Mesenchymal stem cell (in vitro differentiated cells and primary cell): ENCODE measurements around the gene CA9.

ENCODE experiments used
- DNase-seq: peaks from one replicate; pipeline ENCODE4 v3.0.0-alpha.2; 2013
- H2AFZ ChIP-seq: one replicate; pipeline ENCODE4 v1.6.1; 2013; ENCODE audit warnings: low read depth, mild to moderate bottlenecking, control low read depth, inconsistent platforms, low read length, moderate library complexity
- H2AK5ac ChIP-seq: 2 replicates; pipeline ENCODE4 v1.6.1; 2013; ENCODE audit warnings: low read length, moderate library complexity, mild to moderate bottlenecking, inconsistent platforms; ENCODE audit not compliant: severe bottlenecking
- H2BK120ac ChIP-seq: one replicate; pipeline ENCODE4 v1.6.1; 2013; ENCODE audit warnings: low read depth, mild to moderate bottlenecking, inconsistent platforms, low read length, moderate library complexity
- H2BK12ac ChIP-seq, 2 experiments: one replicate each; pipeline ENCODE4 v1.6.1; 2013; ENCODE audit warnings: inconsistent platforms in 2 of 2, low read length in 2 of 2, mild to moderate bottlenecking in 2 of 2, moderate library complexity in 2 of 2, control low read depth in 1 of 2
- H2BK15ac ChIP-seq: one replicate; pipeline ENCODE4 v1.6.1; 2013; ENCODE audit warnings: mild to moderate bottlenecking, low read depth, inconsistent platforms; ENCODE audit not compliant: poor library complexity, severe bottlenecking
- H2BK5ac ChIP-seq: 2 replicates; pipeline ENCODE4 v1.6.1; 2013; ENCODE audit warnings: low read depth, mild to moderate bottlenecking, low read length, control low read depth, inconsistent platforms; ENCODE audit not compliant: poor library complexity, severe bottlenecking
- H3K14ac ChIP-seq, 2 experiments: one replicate each; pipeline ENCODE4 v1.6.1; 2013; ENCODE audit warnings: inconsistent platforms in 2 of 2, low read length in 2 of 2, control low read depth in 1 of 2, mild to moderate bottlenecking in 1 of 2, moderate library complexity in 1 of 2
- H3K18ac ChIP-seq, 2 experiments: one replicate each; pipeline ENCODE4 v1.6.1; 2013; ENCODE audit warnings: inconsistent platforms in 2 of 2, low read length in 2 of 2, control low read depth in 1 of 2, low read depth in 1 of 2, mild to moderate bottlenecking in 1 of 2
- H3K23ac ChIP-seq, 2 experiments: one replicate each; pipeline ENCODE4 v1.6.1; 2013; ENCODE audit warnings: inconsistent platforms in 2 of 2, low read length in 2 of 2, mild to moderate bottlenecking in 2 of 2, moderate library complexity in 2 of 2, control low read depth in 1 of 2
- H3K27ac ChIP-seq: 2 replicates; pipeline ENCODE4 v1.5.1; 2013; ENCODE audit warnings: mild to moderate bottlenecking, moderate library complexity, low read length, control low read depth, inconsistent platforms; ENCODE audit not compliant: poor library complexity, severe bottlenecking
- H3K27me3 ChIP-seq, 2 experiments: 2 replicates each; pipeline versions ENCODE4 v1.6.1 to v1.7.0; 2013; ENCODE audit warnings: low read length in 2 of 2, mild to moderate bottlenecking in 2 of 2, moderate library complexity in 2 of 2, control low read depth in 1 of 2, inconsistent platforms in 1 of 2; ENCODE audit not compliant: control insufficient read depth in 1 of 2, insufficient read depth in 1 of 2
- H3K36me3 ChIP-seq, 2 experiments: 2 replicates each; pipeline versions ENCODE4 v1.6.1 to v1.7.0; 2013; ENCODE audit warnings: low read length in 2 of 2, control low read depth in 1 of 2, inconsistent platforms in 1 of 2, low read depth in 1 of 2, mild to moderate bottlenecking in 1 of 2; ENCODE audit not compliant: insufficient read depth in 2 of 2, control insufficient read depth in 1 of 2
- H3K4ac ChIP-seq, 2 experiments: one replicate each; pipeline ENCODE4 v1.6.1; 2013; ENCODE audit warnings: inconsistent platforms in 2 of 2, low read length in 2 of 2, mild to moderate bottlenecking in 2 of 2, moderate library complexity in 2 of 2, control low read depth in 1 of 2, low read depth in 1 of 2
- H3K4me1 ChIP-seq: 2 replicates; pipeline ENCODE4 v1.6.1; 2013; ENCODE audit warnings: low read depth, low read length, control low read depth; ENCODE audit not compliant: control insufficient read depth, insufficient read depth
- H3K4me2 ChIP-seq: 2 replicates; pipeline ENCODE4 v1.6.1; 2013; ENCODE audit warnings: low read length, mild to moderate bottlenecking, inconsistent platforms; ENCODE audit not compliant: poor library complexity, severe bottlenecking
- H3K4me3 ChIP-seq, 2 experiments: 2 replicates each; pipeline versions ENCODE4 v1.5.1 to v1.7.0; 2013; ENCODE audit warnings: low read length in 2 of 2, mild to moderate bottlenecking in 2 of 2, control low read depth in 1 of 2, low read depth in 1 of 2; ENCODE audit not compliant: insufficient read depth in 1 of 2
- H3K79me1 ChIP-seq: replicated peaks from 2 replicates; pipeline ENCODE4 v1.6.1; 2013; ENCODE audit warnings: mild to moderate bottlenecking, control low read depth, low read length, inconsistent platforms; ENCODE audit not compliant: poor library complexity, severe bottlenecking
- H3K9ac ChIP-seq: 2 replicates; pipeline ENCODE4 v1.7.0; 2013; ENCODE audit warnings: mild to moderate bottlenecking, low read length, moderate library complexity
- H3K9me3 ChIP-seq: 2 replicates; pipeline ENCODE4 v1.7.0; 2013; ENCODE audit warnings: mild to moderate bottlenecking, low read length; ENCODE audit not compliant: control insufficient read depth
- H4K8ac ChIP-seq: one replicate; pipeline ENCODE4 v1.6.1; 2013; ENCODE audit warnings: inconsistent platforms, mild to moderate bottlenecking, low read length, moderate library complexity
- H4K91ac ChIP-seq: one replicate; pipeline ENCODE4 v1.6.1; 2013; ENCODE audit warnings: mild to moderate bottlenecking, low read length, inconsistent platforms
- WGBS: methylation state at CpG from one replicate; pipeline ENCODE4 v1.1.7; 2013; ENCODE audit warnings: mixed read lengths; 5-methylcytosine and 5-hydroxymethylcytosine counted together

The CA9 gene

DNA sequence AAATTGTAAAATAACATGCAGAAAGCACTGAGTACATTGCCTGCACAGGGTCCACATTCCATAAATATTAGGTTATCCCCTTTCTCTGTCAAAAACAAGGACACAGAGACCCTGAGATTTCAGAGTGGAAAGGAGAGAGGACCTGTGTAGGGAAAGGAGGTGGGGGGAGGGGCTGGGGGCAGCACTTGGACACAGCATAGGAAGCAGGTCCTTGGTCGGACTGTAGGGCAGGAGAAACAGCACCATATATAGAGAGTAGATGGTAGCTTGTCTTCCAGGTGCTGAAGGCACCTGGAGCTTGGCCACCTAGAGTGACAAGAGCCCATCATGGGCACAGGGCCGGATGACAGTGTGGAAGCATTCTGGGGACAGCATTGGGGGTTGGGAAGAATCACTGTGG is 13.6 kb downstream of the CA9 start:
- H2BK15ac ChIP-seq = peak overlapping the region; percentile 3
- peak overlapping the region; percentile 4 for H3K27ac ChIP-seq
- H3K4ac ChIP-seq = no peak overlapping the region
- no peaks in the 10 kb centered on the region for H3K9me3 ChIP-seq
- H3K27me3 ChIP-seq = no peaks in the 10 kb centered on the region
- H3K14ac ChIP-seq = no peak overlapping the region
- peak overlapping the region; percentile 92 for H3K9ac ChIP-seq
- peaks cover 56 to 60% of the 10 kb centered on the region in 2 experiments for H3K36me3 ChIP-seq
- no peak overlapping the region for H3K18ac ChIP-seq
- H4K91ac ChIP-seq = no peak overlapping the region
- no peak overlapping the region for H2AFZ ChIP-seq
- H3K4me3 ChIP-seq = peak overlapping the region in 1 of 2 experiments; percentile 87
- no peak overlapping the region for H2AK5ac ChIP-seq
- WGBS = 75% methylated on average over 2 of the region's 2 CpGs
- H4K8ac ChIP-seq = no peak overlapping the region
- H2BK120ac ChIP-seq = no peak overlapping the region
- H3K23ac ChIP-seq = no peak overlapping the region
- no peak for DNase-seq
- peaks cover 5% of the 10 kb centered on the region for H3K79me1 ChIP-seq
- no peak overlapping the region for H2BK12ac ChIP-seq
- H3K4me1 ChIP-seq = peaks cover 47% of the 10 kb centered on the region
- H2BK5ac ChIP-seq = no peak overlapping the region
- peak overlapping the region; percentile 82 for H3K4me2 ChIP-seq

DNA sequence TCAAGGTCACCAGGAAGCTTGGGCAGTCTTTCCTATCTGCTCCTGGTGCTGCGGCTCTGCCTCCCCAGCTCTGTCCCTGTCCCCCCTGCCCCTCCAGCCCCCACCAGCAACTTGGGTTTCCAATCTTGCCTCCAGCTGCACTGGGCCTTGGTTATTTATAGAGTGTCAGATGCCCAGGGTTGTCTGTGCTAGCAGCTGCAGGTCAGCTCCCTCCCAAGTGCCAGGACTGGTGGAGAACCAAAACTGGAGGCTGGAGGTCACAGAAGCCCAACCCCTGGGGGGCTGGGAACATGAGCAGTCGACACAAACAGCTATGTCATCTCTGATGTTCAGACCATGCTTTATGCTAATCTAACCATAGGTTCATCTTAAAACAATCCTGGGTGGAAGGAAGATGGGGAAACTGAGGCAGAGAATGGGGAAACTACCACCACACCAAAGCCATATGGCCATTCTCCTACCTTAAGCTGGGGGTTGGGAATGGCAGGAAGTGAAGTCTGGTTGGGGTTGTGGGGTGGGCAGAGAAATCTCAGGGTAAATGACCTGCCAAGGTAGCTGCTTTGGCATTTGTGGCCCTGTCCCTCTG is 14.3 kb downstream of the CA9 start:
- Histone ChIP-seq H4K91ac (peak overlapping the region; percentile 45), H3K23ac (peak overlapping the region in 1 of 2 experiments; percentile 35), H3K27ac (peak overlapping the region; percentile 41), H3K9me3 (no peaks in the 10 kb centered on the region), H2AK5ac (no peak overlapping the region), H3K9ac (peak overlapping the region; percentile 92), H2BK5ac (no peak overlapping the region), H2BK15ac (no peak overlapping the region), H3K4me1 (peaks cover 41% of the 10 kb centered on the region), H4K8ac (peak overlapping the region; percentile 61), H3K79me1 (peaks cover 5% of the 10 kb centered on the region), H3K27me3 (no peaks in the 10 kb centered on the region), H3K14ac (peak overlapping the region in 1 of 2 experiments; percentile 49), H2AFZ (no peak overlapping the region), H3K36me3 (peaks cover 49 to 53% of the 10 kb centered on the region in 2 experiments), H3K4me2 (peak overlapping the region; percentile 82), H2BK120ac (no peak overlapping the region), H2BK12ac (peak overlapping the region in 1 of 2 experiments; percentile 58), H3K4ac (peak overlapping the region in 1 of 2 experiments; percentile 34), H3K4me3 (peak overlapping the region; percentile 47 to 87), H3K18ac (peak overlapping the region in 1 of 2 experiments; percentile 84)
- 100% methylated on average over 1 of the region's 2 CpGs for WGBS
- DNase-seq = no peak

GRCh38 chr9:35688558-35689541 is 15.1 kb downstream of the CA9 start:
- Histone ChIP-seq H3K36me3 (peaks cover 42 to 45% of the 10 kb centered on the region in 2 experiments), H3K9ac (peak overlapping the region; percentile 92), H2BK5ac (no peak overlapping the region), H2BK120ac (peak overlapping the region; percentile 93), H3K4me2 (peak overlapping the region; percentile 82), H3K79me1 (peaks cover 5% of the 10 kb centered on the region), H3K4me1 (peaks cover 41% of the 10 kb centered on the region), H3K4ac (peak overlapping the region; percentile 88 to 98), H2AK5ac (peak overlapping the region; percentile 49), H3K9me3 (no peaks in the 10 kb centered on the region), H2BK12ac (peak overlapping the region; percentile 49 to 58), H3K27ac (peak overlapping the region; percentile 90), H3K27me3 (no peaks in the 10 kb centered on the region), H4K8ac (peak overlapping the region; percentile 95), H3K23ac (peak overlapping the region in 1 of 2 experiments; percentile 83), H3K4me3 (peak overlapping the region; percentile 87), H2BK15ac (no peak overlapping the region), H4K91ac (no peak overlapping the region), H2AFZ (no peak overlapping the region), H3K14ac (peak overlapping the region; percentile 48 to 98), H3K18ac (peak overlapping the region; percentile 84 to 96)
- WGBS = 7% methylated on average over 10 of the region's 12 CpGs
- DNase-seq = peak; percentile 76
